GM12891 (cell line): ENCODE results near the gene CACNB1.

Source experiments
- PAX5 ChIP-seq: IDR thresholded peaks from 2 replicates; pipeline ENCODE4 v1.6.1; 2011; ENCODE audit warnings: low read length, moderate library complexity, mild to moderate bottlenecking; ENCODE audit not compliant: insufficient read depth, severe bottlenecking
- POLR2A ChIP-seq: IDR thresholded peaks from 2 replicates; pipeline ENCODE4 v1.6.1; 2011; ENCODE audit warnings: low read depth, low read length, control low read depth
- POLR2AphosphoS5 ChIP-seq: IDR thresholded peaks from 2 replicates; pipeline ENCODE4 v1.6.1; 2011; ENCODE audit warnings: low read depth, low read length, control low read depth

DNA sequence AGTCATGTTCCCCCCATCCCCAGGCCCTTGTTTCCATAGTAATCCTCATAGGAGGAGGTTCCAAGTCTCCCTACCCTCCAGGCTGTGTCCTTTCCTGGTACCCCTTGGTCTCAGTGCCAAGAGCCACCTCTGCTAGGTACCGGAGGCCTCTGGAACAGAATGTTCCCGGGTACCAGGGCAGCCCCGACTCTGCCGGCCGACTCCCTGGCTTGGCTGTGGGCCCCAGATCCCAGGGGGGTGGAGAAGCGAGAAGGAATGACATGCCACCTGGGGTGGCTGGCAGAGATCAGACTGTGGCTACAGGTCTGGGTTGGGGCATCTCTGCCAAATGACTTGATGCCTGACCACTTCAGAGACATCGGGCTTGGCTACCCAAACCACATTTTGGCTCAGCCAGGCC, 24.7 kb upstream of the CACNB1 start:
- TF ChIP-seq POLR2A (no peak), PAX5 (no peak), POLR2AphosphoS5 (no peak)
